CD4-positive, alpha-beta T cell treated with Interleukin-15 for 4 hours (primary cell): ENCODE measurements around the gene TMSB15C.
A peak's percentile ranks its signal among the peaks of the same experiment; 100 is the strongest.
"Not testable (repeated sequence)": the region's sequence is repeated elsewhere in the genome, so short reads cannot be mapped to it uniquely, and the experiment has no call there.

Source experiments
- DNase-seq: peaks from one replicate; pipeline ENCODE4 v3.0.0-alpha.2; 2020; ENCODE audit warnings: low spot score

Gene TMSB15C

GRCh38 chrX:104075778-104076445 is at the start of gene TMSB15C:
Gene TMSB15C (minus strand): TSS chrX:104076236.
- DNase-seq = not testable (repeated sequence)

- DNase-seq = no peak
Observed at GRCh38 chrX:104122829-104123228, 46.8 kb upstream of the TMSB15C start.

DNA sequence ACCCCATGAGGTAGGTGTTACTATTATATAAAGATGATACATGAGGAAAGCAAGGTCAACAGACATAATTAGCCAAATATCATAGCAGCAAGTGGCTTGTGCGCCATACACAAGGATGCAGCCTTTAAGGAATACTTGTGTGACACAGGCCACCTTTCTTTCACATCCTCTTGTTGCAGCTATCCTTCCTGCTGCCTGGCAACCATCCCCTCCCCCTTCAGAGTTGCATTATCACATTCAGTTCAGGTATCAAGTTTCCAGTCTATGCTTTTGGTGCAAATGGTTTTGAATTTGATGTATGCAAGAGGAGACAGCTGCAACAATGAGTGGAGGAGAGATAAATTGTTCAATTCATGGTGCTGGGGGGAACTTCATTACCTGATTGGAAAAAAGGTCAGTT is 42.7 kb upstream of the TMSB15C start:
- DNase-seq = no peak

DNA sequence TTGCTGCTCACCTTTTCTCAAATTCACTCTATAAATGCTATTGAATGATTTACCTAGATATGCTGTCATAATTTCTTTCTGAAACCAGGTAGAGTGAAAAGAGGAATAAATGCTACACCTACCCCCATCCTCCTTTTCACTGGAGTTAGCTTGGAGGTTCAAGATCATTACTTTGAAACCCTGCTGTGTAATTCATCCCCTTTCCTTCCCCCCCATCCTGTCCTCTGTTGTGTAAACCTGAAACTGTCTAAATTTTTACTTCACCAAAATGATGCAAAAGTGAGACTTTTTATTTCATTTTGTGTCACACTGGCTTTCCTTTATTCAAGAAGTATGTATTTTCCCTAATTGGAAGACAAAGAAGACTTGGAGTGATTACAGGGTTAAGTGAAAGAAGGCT is 41.7 kb upstream of the TMSB15C start:
- no peak for DNase-seq

DNA sequence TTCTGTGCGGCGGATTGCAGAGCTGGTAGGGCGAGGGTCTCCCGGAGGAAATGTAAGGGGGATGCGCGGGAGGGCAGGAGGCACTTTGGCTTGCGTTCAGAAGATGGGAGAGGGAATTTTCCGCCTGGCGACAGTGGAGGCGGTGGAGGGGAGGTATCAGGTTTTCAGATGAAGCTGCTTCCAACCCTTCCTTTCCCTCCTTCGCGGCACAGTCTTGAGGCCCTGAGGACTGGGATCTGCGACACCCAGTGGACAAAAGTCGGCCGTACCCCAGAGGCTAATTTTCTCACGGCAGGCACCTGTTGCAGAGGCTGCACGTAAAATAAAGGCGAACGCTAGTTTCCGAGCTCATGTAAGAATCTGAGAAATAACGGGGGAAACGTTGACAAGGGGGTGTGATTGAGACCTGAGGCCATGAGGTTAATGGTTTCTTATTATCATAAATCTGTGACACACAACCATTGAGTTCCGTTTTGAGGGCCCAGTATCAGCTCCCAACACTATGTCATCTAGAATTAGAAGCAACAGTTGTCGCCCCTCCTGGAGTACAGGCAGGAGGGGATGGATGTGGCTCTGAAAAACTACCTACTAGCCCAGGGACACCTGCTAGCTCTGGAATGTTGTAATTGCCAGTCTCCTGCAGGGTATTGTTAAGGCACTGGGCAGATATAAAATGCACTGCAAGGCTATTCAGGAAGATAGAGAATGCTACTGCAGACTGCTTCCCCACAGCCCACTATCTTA is 37.4 kb upstream of the TMSB15C start:
- DNase-seq = peak; percentile 58

- DNase-seq = no peak
Observed at GRCh38 chrX:104112326-104112951, 36.4 kb upstream of the TMSB15C start, which contains the start of gene ZCCHC18. Gene ZCCHC18 (plus strand): TSS chrX:104112523. CDS start chrX:104114112, 1,589 bp downstream.

- peak; percentile 4 for DNase-seq
Observed at GRCh38 chrX:104110491-104111240, 34.6 kb upstream of the TMSB15C start.

- peak; percentile 0 for DNase-seq
Observed at GRCh38 chrX:104108955-104109354, 32.9 kb upstream of the TMSB15C start.

- DNase-seq = no peak
Observed at GRCh38 chrX:104105330-104106262, 29.6 kb upstream of the TMSB15C start.

GRCh38 chrX:104104676-104105075 is 28.6 kb upstream of the TMSB15C start:
- DNase-seq = no peak

DNA sequence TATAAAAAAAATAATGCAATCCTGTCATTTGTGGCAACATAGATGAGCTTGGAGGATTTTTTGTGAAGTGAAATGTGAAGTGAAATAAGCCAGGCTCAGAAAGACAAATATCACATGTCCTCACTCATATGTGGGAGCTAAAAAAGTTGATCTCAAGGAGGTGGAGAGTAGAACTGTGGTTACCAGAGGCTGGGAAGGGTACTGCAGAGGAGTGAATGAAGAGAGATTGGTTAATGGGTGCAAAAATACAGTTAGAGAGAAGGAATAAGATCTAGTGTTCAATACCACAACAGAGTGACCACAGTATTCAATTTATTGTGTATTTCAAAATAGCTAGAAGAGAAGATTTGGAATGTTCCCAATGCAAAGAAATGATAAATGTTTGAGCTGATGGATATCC is 22.9 kb upstream of the TMSB15C start:
- no peak for DNase-seq

DNA sequence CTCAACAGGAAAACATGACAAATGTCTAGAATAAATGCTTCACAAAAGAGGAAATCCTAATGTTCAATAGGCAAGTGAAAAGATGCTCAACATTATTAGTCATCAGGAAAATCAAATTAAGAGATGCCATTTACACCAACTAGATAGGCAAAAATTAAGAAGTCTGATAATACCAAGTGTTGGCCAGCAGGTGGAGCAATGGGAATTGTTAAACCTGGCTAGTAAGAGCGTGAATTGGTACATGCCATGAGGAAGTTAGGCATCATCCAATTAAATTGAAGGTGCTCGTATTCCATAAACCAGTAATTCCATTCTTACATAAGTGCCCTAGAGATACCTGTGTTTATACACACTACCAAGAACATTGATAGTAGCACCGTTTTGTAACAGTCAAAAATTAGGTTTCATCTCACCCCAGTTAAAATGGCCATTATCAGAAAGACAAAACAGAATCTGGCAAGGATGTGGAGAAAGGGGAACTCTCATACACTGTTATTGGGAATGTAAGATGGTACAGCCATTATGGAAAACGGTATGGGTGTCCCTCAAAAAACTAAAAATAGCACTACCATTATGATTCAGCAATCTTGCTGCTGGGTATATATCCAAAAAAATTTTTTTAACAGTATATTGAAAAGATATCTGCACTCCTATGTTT is 22.2 kb upstream of the TMSB15C start:
- peak; percentile 64 for DNase-seq

DNA sequence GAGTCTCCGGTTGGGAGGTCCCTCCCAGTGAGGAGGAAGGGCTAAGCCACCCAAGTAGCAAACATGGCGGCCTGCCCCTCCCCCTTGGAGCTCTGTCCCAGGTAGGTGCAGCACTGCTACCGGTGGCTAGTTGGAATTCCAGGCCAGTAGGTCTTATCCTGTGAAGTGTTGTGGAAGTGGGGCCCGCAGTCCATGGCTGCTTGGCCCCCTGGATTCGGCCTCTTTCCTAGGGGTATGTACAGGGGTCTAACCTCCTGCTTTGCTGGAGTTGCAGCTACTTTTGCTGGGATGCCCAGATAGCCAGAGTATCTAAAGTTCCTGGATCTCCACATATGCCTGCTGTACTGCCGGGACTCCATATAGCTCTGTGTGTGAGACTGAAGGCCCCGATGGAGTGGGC is 9.9 kb upstream of the TMSB15C start:
- no peak for DNase-seq

DNA sequence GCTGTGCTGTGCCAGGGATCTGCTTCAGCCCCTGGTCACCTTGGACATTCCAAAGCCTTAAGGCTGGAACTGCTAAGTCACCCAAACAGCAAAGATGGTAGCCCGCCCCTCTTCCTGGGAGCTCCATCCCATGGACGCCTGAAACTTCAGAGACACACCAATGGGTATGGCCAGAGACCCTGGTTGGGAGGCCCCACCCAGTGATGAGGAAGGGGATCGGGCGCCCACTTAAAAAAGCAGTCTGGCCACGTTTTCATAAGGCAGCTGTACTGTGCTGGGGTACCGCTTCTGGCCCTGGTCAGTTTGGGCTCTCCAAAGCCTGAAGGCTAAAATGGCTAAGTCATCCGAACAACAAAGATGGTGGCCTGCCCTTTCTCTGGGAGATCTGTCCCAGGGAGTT is 9.4 kb upstream of the TMSB15C start:
- DNase-seq = no peak

- DNase-seq = no peak
Observed at GRCh38 chrX:104084534-104085277, 8.7 kb upstream of the TMSB15C start.

DNA sequence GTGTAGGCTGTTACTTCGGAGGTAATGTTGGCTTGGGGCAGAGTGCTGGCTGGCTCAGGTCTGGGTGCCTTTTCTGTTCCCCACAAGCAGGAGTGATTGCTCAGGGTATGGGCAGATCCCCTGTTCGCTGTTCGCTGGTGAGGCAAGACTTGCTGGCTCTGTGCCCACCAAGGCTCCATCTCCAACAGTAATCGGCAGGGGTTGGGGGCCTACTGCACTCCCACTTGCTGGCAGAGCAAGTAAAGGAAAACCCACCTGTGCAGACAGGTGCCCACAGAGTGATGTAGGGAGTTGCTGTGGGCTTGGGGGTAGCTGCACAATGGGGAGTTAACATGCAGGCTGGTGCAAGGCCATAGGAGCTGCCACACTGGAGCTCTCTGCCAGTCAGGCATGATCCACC is 8.0 kb upstream of the TMSB15C start:
- DNase-seq = no peak

- not testable (repeated sequence) for DNase-seq
Observed at GRCh38 chrX:104077854-104078253, 1.8 kb upstream of the TMSB15C start.

DNA sequence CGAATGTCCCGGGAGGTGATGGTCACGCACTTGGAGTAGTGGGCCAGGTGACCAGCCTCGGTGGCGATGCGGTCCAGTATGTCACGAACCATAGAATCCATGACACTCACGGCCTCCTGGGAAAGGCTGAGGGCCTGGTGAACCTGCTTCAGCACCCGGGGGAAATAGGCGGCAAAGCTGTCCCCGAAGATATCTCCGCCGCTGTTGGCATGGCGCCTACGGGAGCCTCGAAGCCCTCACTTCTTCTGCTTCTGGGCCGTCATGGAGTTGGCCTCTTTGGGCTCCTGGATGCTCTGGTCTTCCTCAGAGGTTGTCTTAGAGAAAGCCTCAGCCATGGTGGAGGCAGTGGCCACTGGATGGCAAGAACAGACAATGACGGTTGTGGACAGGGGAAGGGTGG is 13.4 kb downstream of the TMSB15C start:
- DNase-seq = not testable (repeated sequence)

DNA sequence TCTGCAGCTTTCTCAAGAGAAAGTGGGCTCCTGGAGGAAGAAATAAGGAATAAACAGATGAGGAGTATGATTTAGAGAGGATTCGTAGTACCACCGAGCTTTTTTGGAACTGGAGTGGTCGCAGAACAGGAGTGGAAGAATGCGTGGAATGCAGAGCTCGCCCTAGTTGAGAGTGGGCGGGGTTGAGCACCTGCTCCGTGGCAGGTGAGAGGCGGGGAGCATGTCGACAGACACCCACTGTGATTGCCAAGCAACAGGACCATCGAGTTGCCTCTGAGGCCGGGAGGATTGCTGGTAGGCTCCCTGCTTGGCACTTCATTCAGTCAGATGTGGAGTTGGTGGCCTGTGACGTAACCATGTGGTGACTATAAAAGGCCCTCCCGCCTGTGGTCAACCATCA is 21.1 kb downstream of the TMSB15C start:
- DNase-seq = not testable (repeated sequence)

DNA sequence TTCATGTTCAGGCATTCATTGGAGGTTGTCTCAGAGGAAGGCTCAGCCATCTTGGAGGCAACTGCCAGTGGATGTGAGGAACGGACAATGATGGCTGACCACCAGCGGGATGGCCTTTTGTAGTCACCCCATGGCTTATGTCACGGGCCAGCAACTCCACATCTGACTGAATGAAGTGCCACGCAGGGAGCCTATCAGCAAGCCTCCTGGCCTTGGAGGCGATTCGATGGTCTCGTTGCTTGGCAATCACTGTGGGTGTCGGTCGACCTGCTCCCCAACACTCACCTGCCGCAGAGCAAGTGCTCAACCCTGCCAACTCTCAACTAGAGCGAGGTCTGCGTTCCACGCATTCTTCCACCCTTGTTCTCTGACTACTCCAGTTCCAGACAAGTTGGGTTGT is 28.9 kb downstream of the TMSB15C start:
- no peak for DNase-seq
